Measurements from ENCODE around the gene SRL.

- TF ChIP-seq CTCF (IDR thresholded peaks at IDR 0.05) (no peak), POLR2AphosphoS5 (IDR thresholded peaks at IDR 0.05) (no peak)
Measured at GRCh38 chr16:4270595-4270994, 28.7 kb upstream of the SRL start.

Data from prostate gland (tissue), 2 donors.